ENCODE data around the gene ATM. TPM values are rescaled to one million over a fixed set of nuclear protein-coding genes. Genes with fewer than 3 reads are reported as not detected.

The ATM gene
- total and polyA plus RNA-seq, 2 donors (not counting 1 experiment from before 2014, with no cell fraction given), result 37.5 to 123 TPM

DNA sequence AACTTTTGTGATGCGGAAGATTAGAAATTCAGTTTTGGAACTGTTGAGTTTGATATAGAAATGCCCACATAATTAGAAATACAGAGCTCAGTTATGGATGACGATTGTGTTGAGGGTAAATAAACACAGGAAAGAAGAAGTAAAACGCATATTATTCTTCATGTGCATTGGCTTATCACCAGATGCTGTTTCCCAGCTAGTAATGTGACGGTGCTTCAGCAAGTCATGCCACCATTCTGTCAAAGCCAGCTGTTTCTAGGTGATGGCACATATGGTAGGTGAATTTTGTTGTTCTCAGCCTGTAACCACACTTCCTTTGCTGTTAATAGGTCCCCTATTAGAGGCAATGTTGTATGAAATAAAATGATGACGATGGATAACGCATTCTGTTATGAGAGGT, 175.6 kb downstream of the ATM start:
- Histone ChIP-seq H3K27me3 (ENCODE audit: control insufficient read depth, insufficient read depth, low read length) (no peaks in the 10 kb centered on the region), H3K9ac (ENCODE audit: insufficient read depth, low read length) (no peak overlapping the region), H3K4me2 (ENCODE audit: extremely low read depth, insufficient read depth, low read length) (no peak overlapping the region), H3K79me2 (ENCODE audit: control insufficient read depth, insufficient read depth, low read length) (no peaks in the 10 kb centered on the region), H3K9me3 (ENCODE audit: control insufficient read depth, insufficient read depth, low read depth, low read length) (no peaks in the 10 kb centered on the region), H4K20me1 (ENCODE audit: control insufficient read depth, extremely low read depth, insufficient read depth, low read length) (no peaks in the 10 kb centered on the region), H3K27ac (ENCODE audit: insufficient read depth, low read length) (no peak overlapping the region), H3K4me1 (ENCODE audit: control insufficient read depth, extremely low read depth, insufficient read depth, low read length) (no peaks in the 10 kb centered on the region), H2AFZ (ENCODE audit: low read length) (no peak overlapping the region), H3K4me3 (replicated peaks in 1 of 4; ENCODE audit: control extremely low read depth in 1 of 4, insufficient read depth in 1 of 4, low read depth in 3 of 4, low read length in 4 of 4) (no peak overlapping the region), H3K36me3 (ENCODE audit: control insufficient read depth, insufficient read depth, low read length) (no peaks in the 10 kb centered on the region)
- no peak for DNase-seq (ENCODE audit: low read depth in 2 of 2)
- no peak for TF ChIP-seq CTCF (conservative IDR thresholded peaks at IDR 0.05 in 1 of 2, IDR thresholded peaks at IDR 0.05 in 1 of 2; ENCODE audit: low read depth in 1 of 2, low read length in 2 of 2)
- no peak for TF ChIP-seq EZH2 (IDR thresholded peaks at IDR 0.05; ENCODE audit: low read length, missing control alignments)

GRCh38 chr11:108402241-108402640, 179.4 kb downstream of the ATM start:
- Histone ChIP-seq H3K27me3 (ENCODE audit: control insufficient read depth, insufficient read depth, low read length) (no peaks in the 10 kb centered on the region), H3K4me3 (replicated peaks in 1 of 4; ENCODE audit: control extremely low read depth in 1 of 4, insufficient read depth in 1 of 4, low read depth in 3 of 4, low read length in 4 of 4) (no peak overlapping the region), H3K79me2 (ENCODE audit: control insufficient read depth, insufficient read depth, low read length) (no peaks in the 10 kb centered on the region), H3K4me2 (ENCODE audit: extremely low read depth, insufficient read depth, low read length) (no peak overlapping the region), H3K4me1 (ENCODE audit: control insufficient read depth, extremely low read depth, insufficient read depth, low read length) (no peaks in the 10 kb centered on the region), H3K9ac (ENCODE audit: insufficient read depth, low read length) (no peak overlapping the region), H4K20me1 (ENCODE audit: control insufficient read depth, extremely low read depth, insufficient read depth, low read length) (no peaks in the 10 kb centered on the region), H3K9me3 (ENCODE audit: control insufficient read depth, insufficient read depth, low read depth, low read length) (no peaks in the 10 kb centered on the region), H2AFZ (ENCODE audit: low read length) (no peak overlapping the region), H3K27ac (ENCODE audit: insufficient read depth, low read length) (no peak overlapping the region), H3K36me3 (ENCODE audit: control insufficient read depth, insufficient read depth, low read length) (no peaks in the 10 kb centered on the region)
- no peak for DNase-seq (ENCODE audit: low read depth in 2 of 2)
- TF ChIP-seq EZH2 (IDR thresholded peaks at IDR 0.05; ENCODE audit: low read length, missing control alignments) (no peak), CTCF (conservative IDR thresholded peaks at IDR 0.05 in 1 of 2, IDR thresholded peaks at IDR 0.05 in 1 of 2; ENCODE audit: low read depth in 1 of 2, low read length in 2 of 2) (no peak)

DNA sequence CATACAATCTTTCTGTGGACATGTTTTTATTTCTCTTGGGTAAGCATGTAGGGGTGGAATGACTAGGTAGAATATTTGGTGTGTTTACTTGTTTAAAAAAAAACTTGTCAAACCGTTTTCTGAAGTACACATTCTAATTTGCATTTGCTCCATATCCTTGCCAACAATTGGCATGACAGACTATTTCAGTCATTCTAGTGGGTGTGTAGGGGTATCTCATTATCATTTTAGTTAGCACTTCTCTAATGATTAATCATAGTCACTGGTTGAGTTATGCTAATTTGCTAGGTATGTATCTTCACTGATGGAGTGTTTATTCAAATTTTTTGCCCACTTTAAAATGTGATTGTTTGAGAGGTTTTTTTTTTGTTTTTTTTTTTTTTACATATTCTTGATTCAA, 180.2 kb downstream of the ATM start:
- Histone ChIP-seq H3K36me3 (ENCODE audit: control insufficient read depth, insufficient read depth, low read length) (no peaks in the 10 kb centered on the region), H3K4me1 (ENCODE audit: control insufficient read depth, extremely low read depth, insufficient read depth, low read length) (no peaks in the 10 kb centered on the region), H3K27ac (ENCODE audit: insufficient read depth, low read length) (no peak overlapping the region), H3K9me3 (ENCODE audit: control insufficient read depth, insufficient read depth, low read depth, low read length) (no peaks in the 10 kb centered on the region), H3K27me3 (ENCODE audit: control insufficient read depth, insufficient read depth, low read length) (no peaks in the 10 kb centered on the region), H3K79me2 (ENCODE audit: control insufficient read depth, insufficient read depth, low read length) (no peaks in the 10 kb centered on the region), H3K4me2 (ENCODE audit: extremely low read depth, insufficient read depth, low read length) (no peak overlapping the region), H3K4me3 (replicated peaks in 1 of 4; ENCODE audit: control extremely low read depth in 1 of 4, insufficient read depth in 1 of 4, low read depth in 3 of 4, low read length in 4 of 4) (no peak overlapping the region), H2AFZ (ENCODE audit: low read length) (no peak overlapping the region), H4K20me1 (ENCODE audit: control insufficient read depth, extremely low read depth, insufficient read depth, low read length) (no peaks in the 10 kb centered on the region), H3K9ac (ENCODE audit: insufficient read depth, low read length) (no peak overlapping the region)
- TF ChIP-seq EZH2 (IDR thresholded peaks at IDR 0.05; ENCODE audit: low read length, missing control alignments) (no peak), CTCF (conservative IDR thresholded peaks at IDR 0.05 in 1 of 2, IDR thresholded peaks at IDR 0.05 in 1 of 2; ENCODE audit: low read depth in 1 of 2, low read length in 2 of 2) (no peak)
- no peak for DNase-seq (ENCODE audit: low read depth in 2 of 2)
